WERI-Rb-1 (cell line): ENCODE results near the gene MAGI2.
"Not testable (repeated sequence)": the region's sequence is repeated elsewhere in the genome, so short reads cannot be mapped to it uniquely, and the experiment has no call there.

ENCODE experiments used
- DNase-seq: peaks from one replicate; pipeline ENCODE4 v3.0.0-alpha.2; 2020
- H3K27ac ChIP-seq: fragments of 250-450 bp; sonication (Bioruptor Pico); 2 replicates; pipeline ENCODE4 v1.5.1; 2020; ENCODE audit warnings: mild to moderate bottlenecking, moderate library complexity
- H3K27me3 ChIP-seq: fragments of 250-450 bp; sonication (Bioruptor Pico); 2 replicates; pipeline ENCODE4 v1.5.1; 2021; ENCODE audit warnings: mild to moderate bottlenecking, low read depth, moderate library complexity; ENCODE audit not compliant: insufficient read depth, severe bottlenecking
- H3K36me3 ChIP-seq: fragments of 250-450 bp; sonication (Bioruptor Pico); 2 replicates; pipeline ENCODE4 v1.5.1; 2020; ENCODE audit warnings: mild to moderate bottlenecking, moderate library complexity
- H3K4me3 ChIP-seq: 2 replicates; pipeline ENCODE4 v1.5.1; 2011; ENCODE audit warnings: low read depth, mild to moderate bottlenecking, control low read depth, low read length
- H3K9me3 ChIP-seq: fragments of 250-450 bp; sonication (Bioruptor Pico); 2 replicates; pipeline ENCODE4 v1.5.1; 2021; ENCODE audit warnings: mild to moderate bottlenecking, moderate library complexity; ENCODE audit not compliant: severe bottlenecking
- CTCF ChIP-seq: IDR thresholded peaks from 2 replicates; pipeline ENCODE4 v1.5.1; 2011; ENCODE audit warnings: low read depth, mild to moderate bottlenecking, control low read depth, inconsistent platforms, low read length

Gene MAGI2

DNA sequence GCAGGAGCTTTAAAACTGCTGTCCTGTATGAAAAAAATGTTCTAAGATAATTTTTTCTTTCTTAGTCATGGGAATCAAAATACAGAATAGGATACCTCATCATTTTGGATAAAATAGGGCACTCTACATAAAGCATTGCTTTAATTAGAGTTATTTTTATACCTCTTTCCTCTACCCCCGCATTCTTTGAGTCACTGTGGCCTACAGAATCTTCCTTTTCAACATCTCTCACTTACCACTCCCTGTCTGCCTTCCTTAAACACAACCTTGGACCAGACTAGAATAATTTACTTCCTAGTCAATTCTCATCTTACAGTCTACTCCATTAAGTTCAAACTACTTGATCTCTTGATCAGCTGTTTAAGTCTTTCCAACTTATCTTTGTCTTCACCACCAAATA lies 1192.6 kb downstream of the MAGI2 start:
- H3K36me3 ChIP-seq = no peaks in the 10 kb centered on the region
- no peak for TF ChIP-seq CTCF
- H3K27ac ChIP-seq = no peak overlapping the region
- H3K9me3 ChIP-seq = no peaks in the 10 kb centered on the region
- DNase-seq = no peak
- no peak overlapping the region for H3K4me3 ChIP-seq
- H3K27me3 ChIP-seq = no peaks in the 10 kb centered on the region

DNA sequence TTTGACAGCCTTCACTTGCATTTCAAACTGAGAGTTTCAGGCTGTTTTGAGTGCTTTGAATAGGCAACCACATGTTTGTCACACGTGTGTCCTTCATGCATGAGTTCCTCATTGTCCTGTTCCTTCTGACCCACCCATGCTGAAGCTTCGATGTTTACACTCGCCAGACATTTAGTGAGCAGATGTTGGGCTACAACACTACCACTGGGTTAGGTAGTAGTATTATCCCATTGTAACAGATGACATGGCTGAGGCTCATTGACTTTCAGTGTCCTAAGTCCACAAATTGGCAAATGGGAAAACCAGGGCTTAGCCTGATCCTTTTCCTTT lies 1198.8 kb downstream of the MAGI2 start:
- Histone ChIP-seq H3K27ac (no peak overlapping the region), H3K9me3 (no peaks in the 10 kb centered on the region), H3K36me3 (no peaks in the 10 kb centered on the region), H3K27me3 (no peaks in the 10 kb centered on the region), H3K4me3 (no peak overlapping the region)
- no peak for TF ChIP-seq CTCF
- no peak for DNase-seq

DNA sequence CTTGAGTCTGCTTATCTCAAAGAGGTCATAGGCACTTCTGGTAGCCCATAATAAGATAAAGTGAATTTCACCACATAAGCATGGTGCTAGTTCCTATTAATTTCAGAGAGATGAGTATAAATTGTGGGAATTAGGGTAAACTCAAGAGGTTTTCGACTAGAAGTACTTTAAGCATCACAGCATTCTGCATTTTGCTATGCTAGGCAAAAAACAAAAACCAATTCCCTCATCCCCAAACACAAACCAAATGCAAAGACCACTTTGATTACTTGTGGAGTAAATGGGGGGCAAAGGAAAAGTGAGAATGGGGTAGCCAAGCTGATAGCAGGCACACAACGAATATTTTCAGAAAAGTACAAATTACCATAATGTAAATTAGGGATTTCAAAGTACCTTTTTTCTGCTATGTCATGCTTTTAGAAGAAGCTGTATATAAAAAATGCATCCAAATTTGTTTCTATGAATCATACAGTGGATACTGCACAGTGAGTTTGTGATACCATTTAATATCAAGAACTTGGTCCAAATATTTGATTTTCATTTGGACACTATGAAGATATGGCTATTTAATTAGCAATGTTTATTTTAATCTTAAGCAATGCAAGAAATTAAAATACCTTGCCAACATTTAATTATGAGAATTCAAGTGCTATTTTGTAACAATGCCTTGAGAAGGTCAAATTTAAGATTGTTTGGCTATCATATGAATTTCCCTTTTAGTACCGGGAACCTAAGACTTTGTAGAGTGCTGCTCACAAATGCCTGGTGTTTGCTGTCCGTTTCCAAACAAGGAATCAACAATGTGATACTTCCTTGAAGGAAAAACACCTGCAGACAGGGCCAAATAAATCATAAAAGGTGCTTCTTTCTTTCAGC lies 1199.4 kb downstream of the MAGI2 start:
- H3K27ac ChIP-seq = no peak overlapping the region

GRCh38 chr7:78248867-78249266 lies 1204.6 kb downstream of the MAGI2 start:
- TF ChIP-seq CTCF = no peak
- no peak for DNase-seq
- no peaks in the 10 kb centered on the region for H3K36me3 ChIP-seq

More for the DNA sequence above, 1199.4 kb downstream of the MAGI2 start:
- Histone ChIP-seq H3K27me3 (no peaks in the 10 kb centered on the region), H3K9me3 (no peaks in the 10 kb centered on the region), H3K36me3 (no peaks in the 10 kb centered on the region), H3K4me3 (no peak overlapping the region)
- DNase-seq = no peak
- no peak for TF ChIP-seq CTCF

GRCh38 chr7:78247910-78248689 lies 1205.4 kb downstream of the MAGI2 start:
- no peak overlapping the region for H3K27ac ChIP-seq
- H3K9me3 ChIP-seq = no peaks in the 10 kb centered on the region
- no peak overlapping the region for H3K4me3 ChIP-seq
- no peaks in the 10 kb centered on the region for H3K27me3 ChIP-seq
- no peak for TF ChIP-seq CTCF
- no peaks in the 10 kb centered on the region for H3K36me3 ChIP-seq
- no peak for DNase-seq

More at GRCh38 chr7:78248867-78249266, 1204.6 kb downstream of the MAGI2 start:
- Histone ChIP-seq H3K9me3 (no peaks in the 10 kb centered on the region), H3K4me3 (no peak overlapping the region), H3K27ac (no peak overlapping the region), H3K27me3 (no peaks in the 10 kb centered on the region)

- not testable (repeated sequence) for H3K27me3 ChIP-seq, DNase-seq, H3K27ac ChIP-seq, H3K9me3 ChIP-seq, H3K36me3 ChIP-seq, H3K4me3 ChIP-seq
Measured at GRCh38 chr7:78240179-78240578, 1213.3 kb downstream of the MAGI2 start.
